Erythroblast (primary cell): Measurements from ENCODE around the gene ULBP1.
"Not testable (repeated sequence)": the region's sequence is repeated elsewhere in the genome, so short reads cannot be mapped to it uniquely, and the experiment has no call there.

Experiments used
- DNase-seq, 2 experiments: peaks; one replicate each; lab custom pipeline; 2025; lab: John Stamatoyannopoulos, UW
- GATA1 ChIP-seq: IDR thresholded peaks from 2 replicates; pipeline ENCODE4 v1.6.1; 2011; ENCODE audit warnings: low read depth, mild to moderate bottlenecking, control low read depth, low read length, moderate library complexity
- POLR2A ChIP-seq: IDR thresholded peaks from 2 replicates; pipeline ENCODE4 v1.6.1; 2011; ENCODE audit warnings: mild to moderate bottlenecking, low read length

ULBP1 gene

GRCh38 chr6:149974825-149975224 is 11.1 kb downstream of the ULBP1 start:
- TF ChIP-seq GATA1 (no peak), POLR2A (no peak)
- no peak for DNase-seq

- no peak for DNase-seq
- TF ChIP-seq GATA1 (no peak), POLR2A (no peak)
Measured at GRCh38 chr6:149975400-149975799, 11.7 kb downstream of the ULBP1 start.

- no peak for DNase-seq
- TF ChIP-seq POLR2A (no peak), GATA1 (no peak)
Measured at GRCh38 chr6:149977221-149977620, 13.5 kb downstream of the ULBP1 start.

- no peak for DNase-seq
- no peak for TF ChIP-seq GATA1
- TF ChIP-seq POLR2A: no peak
Measured at GRCh38 chr6:149978610-149979009, 14.9 kb downstream of the ULBP1 start.

- no peak for TF ChIP-seq GATA1
- no peak for TF ChIP-seq POLR2A
- DNase-seq: no peak
Measured at GRCh38 chr6:149979293-149979692, 15.6 kb downstream of the ULBP1 start.

- TF ChIP-seq GATA1 (no peak), POLR2A (no peak)
- DNase-seq: no peak
Measured at GRCh38 chr6:149983145-149983544, 19.4 kb downstream of the ULBP1 start.

GRCh38 chr6:149984773-149985172 is 21.0 kb downstream of the ULBP1 start:
- TF ChIP-seq GATA1: no peak
- TF ChIP-seq POLR2A: no peak
- DNase-seq: no peak

GRCh38 chr6:149985481-149985937 is 21.8 kb downstream of the ULBP1 start:
- no peak for DNase-seq
- TF ChIP-seq POLR2A: no peak
- TF ChIP-seq GATA1: no peak

GRCh38 chr6:149987602-149988107 is 23.9 kb downstream of the ULBP1 start:
- no peak for TF ChIP-seq POLR2A
- no peak for TF ChIP-seq GATA1
- no peak for DNase-seq

GRCh38 chr6:149988550-149989346 is 25.0 kb downstream of the ULBP1 start:
- no peak for DNase-seq
- TF ChIP-seq GATA1 (no peak), POLR2A (no peak)

GRCh38 chr6:149990212-149990660 is 26.5 kb downstream of the ULBP1 start:
- no peak for DNase-seq
- TF ChIP-seq POLR2A (no peak), GATA1 (no peak)

GRCh38 chr6:149990661-149991471 is 27.1 kb downstream of the ULBP1 start:
- TF ChIP-seq GATA1 (no peak), POLR2A (no peak)
- no peak for DNase-seq

GRCh38 chr6:149991472-149991795 is 27.7 kb downstream of the ULBP1 start:
- not testable (repeated sequence) for DNase-seq

GRCh38 chr6:149991838-149992237 is 28.1 kb downstream of the ULBP1 start:
- DNase-seq: no peak
- no peak for TF ChIP-seq POLR2A
- no peak for TF ChIP-seq GATA1
